ENCODE results near the gene CIPC.

Gene CIPC

DNA sequence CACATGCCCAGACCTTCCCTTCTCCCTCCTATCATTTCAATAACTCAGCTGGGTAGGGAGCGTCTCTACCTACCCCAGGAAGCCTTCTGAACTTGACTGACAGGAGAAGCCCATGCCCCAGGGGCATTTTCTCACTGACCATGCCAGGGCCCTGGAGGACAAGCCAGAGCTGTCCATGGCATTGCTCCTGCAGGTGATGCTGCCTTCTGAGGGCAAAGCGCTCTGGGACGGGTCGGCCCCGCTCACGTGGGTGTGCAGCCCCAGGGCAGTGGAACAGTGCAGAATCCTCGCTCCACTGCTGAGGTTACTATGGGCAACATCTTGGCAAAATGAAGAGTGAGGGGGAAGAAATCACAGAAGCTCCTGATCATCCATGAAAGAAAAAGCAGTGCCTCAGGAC lies 28.5 kb upstream of the CIPC start:
- DNase-seq (ENCODE audit: low read depth in 2 of 2) = no peak

DNA sequence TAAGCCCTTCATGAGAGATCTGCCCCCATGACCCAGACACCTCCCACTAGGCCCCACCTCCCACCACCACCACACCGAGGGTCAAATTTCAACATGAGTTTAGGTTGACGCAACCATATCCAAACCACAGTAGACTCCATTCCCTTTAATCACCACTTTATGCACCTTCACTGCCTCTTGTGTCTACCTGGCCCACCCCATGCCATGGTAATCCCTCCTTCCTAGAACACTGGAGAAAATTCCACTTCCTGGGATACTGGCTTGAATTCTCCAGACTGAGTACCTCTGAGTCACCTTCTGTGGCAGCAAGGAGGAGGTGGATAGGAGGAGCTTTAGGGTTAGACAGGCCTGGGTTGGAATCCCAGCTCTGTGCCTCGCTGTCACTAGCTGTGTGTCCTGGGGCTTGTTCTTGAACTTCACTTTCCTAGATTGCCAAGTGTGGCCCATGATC lies 26.1 kb upstream of the CIPC start:
- no peak for DNase-seq (ENCODE audit: low read depth in 2 of 2)

GRCh38 chr14:77074969-77075368 lies 23.1 kb upstream of the CIPC start:
- DNase-seq (ENCODE audit: low read depth in 2 of 2) = no peak

GRCh38 chr14:77076113-77076631 lies 21.9 kb upstream of the CIPC start:
- no peak for DNase-seq (ENCODE audit: low read depth in 2 of 2)

- DNase-seq (ENCODE audit: low read depth in 2 of 2) = no peak
Observed at GRCh38 chr14:77077040-77077439, 21.0 kb upstream of the CIPC start.

- DNase-seq (ENCODE audit: low read depth in 2 of 2) = no peak
Observed at GRCh38 chr14:77082356-77082755, 15.7 kb upstream of the CIPC start.

DNA sequence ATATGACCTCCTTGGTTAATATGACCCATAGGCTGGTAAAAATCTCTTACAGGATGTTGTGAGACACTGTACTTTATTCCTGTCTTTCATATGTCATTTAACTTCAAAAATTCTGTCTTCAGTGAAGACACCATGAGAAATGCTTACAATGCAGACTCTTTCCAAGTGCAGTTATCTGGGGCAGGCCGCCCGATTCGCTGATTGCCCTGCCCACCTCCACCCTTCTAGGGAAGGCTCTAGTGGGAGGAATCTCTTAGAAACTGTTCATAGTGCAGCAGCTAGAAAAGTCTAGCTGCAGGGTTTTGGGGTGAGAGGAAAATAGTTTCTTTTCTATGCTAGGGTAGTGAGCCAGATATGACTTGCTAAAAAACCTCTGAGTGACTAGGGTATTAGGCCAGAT lies 15.0 kb upstream of the CIPC start:
- DNase-seq (ENCODE audit: low read depth in 2 of 2) = no peak

DNA sequence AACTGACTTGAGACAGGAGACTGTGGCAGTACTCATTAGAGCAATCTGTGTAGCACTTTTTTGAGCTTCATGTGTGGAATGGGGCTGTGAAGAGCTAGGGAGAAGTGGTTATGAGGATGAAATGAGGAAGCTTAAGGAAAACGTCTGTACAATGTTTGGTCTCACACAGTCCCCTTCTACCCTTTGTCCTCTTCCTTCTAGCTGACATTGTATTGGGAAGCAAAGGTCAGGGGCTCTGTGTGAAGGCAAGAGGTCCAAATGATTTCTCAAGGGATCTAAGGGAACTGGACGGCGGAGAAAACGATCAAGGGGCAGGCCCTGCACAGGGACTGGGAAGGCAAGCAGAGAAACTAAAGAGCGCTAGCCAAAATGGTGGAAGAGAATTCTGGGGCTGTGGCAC lies 13.1 kb upstream of the CIPC start:
- no peak for DNase-seq (ENCODE audit: low read depth in 2 of 2)

GRCh38 chr14:77085538-77085937 lies 12.5 kb upstream of the CIPC start:
- DNase-seq (ENCODE audit: low read depth in 2 of 2) = no peak

DNA sequence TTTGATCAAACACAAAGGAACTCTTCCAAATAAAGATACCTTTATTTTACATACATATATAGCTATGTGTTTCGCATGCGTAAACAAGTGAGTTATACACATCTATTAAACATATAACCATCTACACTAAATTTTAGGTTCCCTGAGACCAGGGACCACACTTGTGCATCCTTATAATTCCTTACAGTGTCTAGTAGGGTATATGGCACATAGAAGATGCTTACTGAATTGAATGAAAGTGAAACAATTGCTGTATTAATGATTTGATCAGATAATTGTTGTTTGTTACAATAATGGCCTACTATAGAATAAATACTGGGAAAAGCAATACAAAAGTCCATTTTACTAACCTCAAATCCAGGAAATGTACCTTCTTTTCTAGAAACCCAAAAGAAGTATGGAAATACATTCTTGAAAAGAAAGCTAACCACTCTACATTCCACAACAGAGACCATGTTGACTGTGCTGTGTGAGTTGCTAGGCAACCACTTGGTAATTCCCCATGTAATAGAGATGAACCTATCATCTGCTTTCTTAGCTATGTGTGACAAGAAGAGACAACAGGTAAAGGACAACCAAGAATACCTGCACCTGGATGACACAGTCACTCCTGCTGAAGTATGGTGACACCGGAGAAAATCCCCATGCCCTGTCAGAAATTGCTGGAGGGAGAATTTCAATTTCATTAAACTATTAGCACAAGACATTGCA lies 11.9 kb upstream of the CIPC start:
- no peak for DNase-seq (ENCODE audit: low read depth in 2 of 2)

- no peak for DNase-seq (ENCODE audit: low read depth in 2 of 2)
Observed at GRCh38 chr14:77086951-77087350, 11.1 kb upstream of the CIPC start.

GRCh38 chr14:77087631-77088030 lies 10.4 kb upstream of the CIPC start:
- no peak for DNase-seq (ENCODE audit: low read depth in 2 of 2)

DNA sequence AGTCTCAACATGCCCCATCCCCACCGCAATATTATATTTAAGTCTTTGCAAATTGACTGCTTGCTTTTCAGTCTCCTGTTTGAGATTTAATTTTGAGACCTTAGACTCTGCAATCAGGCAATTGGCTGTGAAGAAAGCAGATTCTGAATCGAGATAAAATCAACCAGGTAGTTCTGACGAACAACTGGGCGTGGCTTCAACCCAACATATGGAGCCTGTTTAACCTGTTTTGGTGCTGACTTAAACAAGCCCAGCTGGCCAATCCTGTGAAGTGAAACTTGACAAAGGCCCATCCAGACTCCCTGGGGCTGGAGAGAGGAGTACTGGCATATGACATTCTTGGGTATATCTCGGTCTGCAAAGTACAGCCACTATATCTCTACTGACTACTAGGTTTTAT lies 9.8 kb upstream of the CIPC start:
- no peak for DNase-seq (ENCODE audit: low read depth in 2 of 2)

DNA sequence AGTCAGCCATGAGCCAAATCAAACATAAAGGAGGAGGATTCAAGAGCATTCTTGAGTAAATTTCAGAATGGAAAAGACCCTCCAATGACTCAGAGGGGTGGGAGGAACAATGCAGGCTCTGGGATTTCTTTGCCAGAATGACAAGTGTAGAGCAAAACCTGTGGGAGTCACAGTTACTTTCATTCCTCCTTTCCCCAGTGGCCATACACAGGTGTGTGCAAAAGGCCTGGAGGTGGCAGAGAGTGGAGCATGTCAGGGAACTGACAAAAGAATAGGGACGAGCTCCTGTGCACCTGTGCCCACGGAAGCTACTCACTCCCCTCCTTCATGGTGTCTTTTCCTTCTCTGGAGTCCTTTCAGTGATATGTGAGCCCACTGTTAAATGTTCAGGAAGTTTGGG lies 9.4 kb upstream of the CIPC start:
- no peak for DNase-seq (ENCODE audit: low read depth in 2 of 2)

DNA sequence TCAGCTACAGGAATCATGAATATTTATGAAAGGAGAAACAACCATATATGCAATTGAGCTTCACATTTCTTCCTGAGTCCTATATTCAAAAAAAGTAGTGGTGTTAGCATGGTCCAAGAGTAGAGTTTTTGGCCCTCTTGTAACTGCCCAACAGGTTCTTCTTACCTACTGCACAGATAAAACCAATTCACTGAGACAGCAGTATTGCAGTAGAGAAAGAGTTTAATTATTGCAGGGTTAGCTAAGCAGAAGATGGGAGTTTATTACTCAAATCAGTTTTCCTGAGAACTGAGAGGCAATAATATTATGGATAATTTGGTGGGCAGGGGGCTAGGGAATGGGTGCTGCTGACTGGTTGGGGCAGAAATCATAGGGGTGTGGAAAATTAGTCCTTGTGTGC lies 6.5 kb upstream of the CIPC start:
- DNase-seq (ENCODE audit: low read depth in 2 of 2) = no peak

DNA sequence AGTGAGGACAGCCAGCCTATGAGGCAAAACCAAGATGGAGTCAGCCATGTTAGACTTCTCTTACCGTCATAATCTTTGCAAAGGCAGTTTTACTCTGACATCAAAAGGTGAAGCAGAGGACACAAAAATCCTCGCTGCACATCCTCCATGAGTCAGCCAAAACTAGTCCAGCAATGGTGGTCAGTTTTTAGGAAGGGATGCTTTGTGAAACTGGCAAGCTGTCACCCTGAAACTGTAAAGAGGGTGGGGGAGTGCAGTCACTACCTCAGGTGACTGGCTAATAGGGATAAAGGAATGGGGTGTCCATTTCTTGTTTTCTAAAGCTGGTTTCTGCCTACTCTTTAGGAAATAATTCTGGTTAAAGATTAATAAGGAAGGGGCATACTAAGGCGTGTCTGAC lies 5.4 kb upstream of the CIPC start:
- no peak for DNase-seq (ENCODE audit: low read depth in 2 of 2)

- peak; percentile 44 to 51 for DNase-seq (ENCODE audit: low read depth in 2 of 2)
Observed at GRCh38 chr14:77094672-77095284, 3.3 kb upstream of the CIPC start.

DNA sequence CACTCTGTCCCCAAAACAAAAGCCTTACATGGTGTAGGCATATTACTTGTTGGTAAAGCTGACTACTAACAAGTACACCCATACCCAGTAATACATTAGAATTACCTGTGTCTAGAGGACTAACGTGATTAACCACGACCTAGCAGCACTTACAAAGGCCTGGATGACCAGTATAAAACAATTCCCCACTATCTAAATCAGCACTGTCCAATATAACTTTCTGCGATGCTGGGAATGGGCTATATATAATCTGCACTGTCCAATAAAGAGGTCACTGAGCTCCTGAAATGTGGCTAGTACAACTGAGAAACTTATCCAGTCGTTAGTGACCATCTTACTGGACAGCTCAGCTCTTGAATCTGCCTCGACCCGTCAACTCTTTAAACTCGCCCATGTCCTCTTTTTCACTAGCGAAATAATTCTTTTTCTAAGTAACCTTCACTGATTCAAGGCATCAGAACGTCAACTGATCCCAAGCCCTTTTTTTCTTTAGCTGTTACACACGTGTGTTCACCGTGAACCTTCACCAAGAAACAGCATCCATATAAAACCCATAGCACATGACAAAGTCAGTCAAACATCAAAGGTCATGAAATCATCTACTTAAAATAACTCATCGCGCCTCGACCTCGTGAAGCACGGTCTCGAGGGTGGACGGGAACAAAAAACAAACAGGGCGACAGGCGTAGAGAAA lies 905 bp upstream of the CIPC start:
- DNase-seq (ENCODE audit: low read depth in 2 of 2) = no peak

DNA sequence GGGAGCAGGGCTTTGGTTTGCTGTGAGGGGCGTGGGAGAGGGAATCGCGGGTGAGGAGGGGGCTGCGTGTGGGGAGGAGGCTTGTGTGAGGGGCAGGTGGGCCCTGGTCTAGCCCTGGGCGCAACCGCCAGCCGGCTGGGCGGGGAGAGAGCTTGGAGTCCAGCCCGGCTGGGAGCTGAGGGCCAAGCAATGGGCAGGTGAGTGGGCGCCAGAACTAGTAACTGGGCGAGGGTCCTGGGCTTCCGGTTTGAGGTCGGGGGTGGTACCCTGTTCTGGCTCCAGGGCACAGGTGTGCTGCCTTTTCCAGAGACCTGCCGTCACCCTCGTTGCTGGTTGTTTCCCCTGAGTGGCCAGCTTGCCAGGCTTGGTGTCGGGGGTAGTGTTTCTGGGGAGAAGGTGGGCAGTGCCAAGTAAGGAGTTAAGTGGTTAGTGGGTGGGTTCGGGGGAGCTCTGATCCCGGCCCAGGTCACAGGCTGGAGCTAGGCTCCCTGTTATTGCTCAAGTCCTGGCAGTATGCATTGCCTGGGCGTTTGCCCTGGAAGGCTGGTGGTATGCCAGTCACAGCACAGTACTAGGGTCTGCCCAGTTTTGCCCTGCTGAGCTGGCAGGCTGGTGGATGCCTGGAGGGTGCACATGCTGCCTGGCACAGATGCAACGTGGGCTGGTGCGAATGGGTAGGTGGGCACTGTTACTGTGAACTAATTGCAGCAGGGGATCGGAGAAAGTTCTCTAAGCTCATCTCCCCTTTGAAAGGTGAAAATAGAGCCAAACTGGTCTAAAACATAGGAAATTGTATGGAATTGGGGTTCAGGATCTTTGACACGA lies 683 bp downstream of the CIPC start:
- no peak for DNase-seq (ENCODE audit: low read depth in 2 of 2)

DNA sequence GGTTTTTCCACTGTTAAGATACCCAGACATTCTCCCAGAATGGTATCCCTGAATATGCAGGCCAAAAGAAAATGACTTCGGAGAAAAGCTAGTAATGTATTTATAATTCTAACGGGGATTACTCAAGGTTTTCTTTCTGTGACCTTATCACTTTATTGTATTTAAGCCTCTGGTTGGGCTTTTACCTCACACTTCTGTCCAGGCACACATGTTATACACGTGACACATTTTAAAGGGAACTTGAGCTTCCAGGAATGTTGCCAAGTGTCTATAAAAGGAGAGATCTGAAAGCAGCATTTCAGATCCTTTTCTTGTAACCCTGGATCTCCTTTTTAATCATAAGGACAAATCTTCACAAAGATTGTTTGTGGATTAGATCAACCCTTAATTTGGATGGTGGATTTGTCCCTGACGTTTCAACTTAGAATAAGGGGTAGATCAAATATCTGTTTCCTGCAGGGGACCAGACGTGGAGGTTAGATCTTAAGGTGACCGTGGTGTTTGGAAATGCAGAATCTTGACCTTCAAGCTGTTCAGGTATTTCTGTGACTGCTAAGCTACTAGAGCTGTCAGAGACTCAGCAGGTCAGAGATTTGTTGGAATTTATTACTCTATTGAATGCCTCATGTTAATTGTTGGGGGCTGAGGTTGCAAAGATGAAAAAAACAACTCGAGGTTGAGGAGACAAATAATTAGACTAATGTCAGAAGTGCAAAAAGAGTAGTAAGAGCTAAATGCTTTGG lies 1.5 kb downstream of the CIPC start:
- DNase-seq (ENCODE audit: low read depth in 2 of 2) = peak; percentile 59 to 62

DNA sequence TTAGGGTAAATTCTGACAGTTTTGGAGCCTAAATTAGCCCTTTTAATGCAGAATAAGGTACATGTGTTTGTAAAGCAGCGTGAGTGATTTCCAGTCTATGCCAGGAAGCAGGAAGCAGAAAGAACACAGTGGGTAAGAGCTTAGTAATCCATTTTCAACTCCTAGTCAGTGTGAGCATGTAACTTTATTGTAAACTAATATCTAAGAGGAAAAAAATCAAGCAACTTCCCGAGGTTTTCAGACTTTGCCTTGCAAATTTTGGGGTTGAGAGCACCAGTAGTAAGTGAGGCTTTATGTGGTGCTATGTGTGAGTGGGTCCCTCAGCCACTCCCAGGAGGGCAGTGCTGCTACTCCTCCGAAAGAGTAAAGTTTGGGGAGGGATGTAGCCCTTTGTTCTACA lies 2.9 kb downstream of the CIPC start:
- DNase-seq (ENCODE audit: low read depth in 2 of 2) = no peak
